ENCODE results near the gene TIMP2.

GRCh38 chr17:78832541-78832810, 92.7 kb downstream of the TIMP2 start:
- TF ChIP-seq CTCF (conservative IDR thresholded peaks at IDR 0.05): no peak
- no peak for TF ChIP-seq EZH2 (IDR thresholded peaks at IDR 0.05; ENCODE audit: low read depth)
